A673 (cell line): ENCODE data around the gene ACAP1.

Source experiments
- CTCF ChIP-seq: fragments of 300-800, 200-600 bp; sonication (generic); conservative IDR thresholded peaks from 2 replicates; pipeline ENCODE4 v1.5.1; 2017; ENCODE audit warnings: low read depth, mild to moderate bottlenecking, antibody characterized with exemption, low read length, moderate library complexity, mixed read lengths
- EZH2 ChIP-seq: fragments of 200-600 bp; sonication (generic); IDR thresholded peaks from 2 replicates; pipeline ENCODE4 v1.6.1; 2017; ENCODE audit warnings: borderline replicate concordance, low read depth, mild to moderate bottlenecking, mixed read lengths, antibody characterized with exemption, low read length; ENCODE audit not compliant: poor library complexity, severe bottlenecking

GRCh38 chr17:7388856-7389255 is 52.5 kb downstream of the ACAP1 start:
- TF ChIP-seq EZH2 (no peak), CTCF (no peak)
